ENCODE results near the gene GPRASP1.
"Not testable (repeated sequence)": the region's sequence is repeated elsewhere in the genome, so short reads cannot be mapped to it uniquely, and the experiment has no call there.

Gene GPRASP1

DNA sequence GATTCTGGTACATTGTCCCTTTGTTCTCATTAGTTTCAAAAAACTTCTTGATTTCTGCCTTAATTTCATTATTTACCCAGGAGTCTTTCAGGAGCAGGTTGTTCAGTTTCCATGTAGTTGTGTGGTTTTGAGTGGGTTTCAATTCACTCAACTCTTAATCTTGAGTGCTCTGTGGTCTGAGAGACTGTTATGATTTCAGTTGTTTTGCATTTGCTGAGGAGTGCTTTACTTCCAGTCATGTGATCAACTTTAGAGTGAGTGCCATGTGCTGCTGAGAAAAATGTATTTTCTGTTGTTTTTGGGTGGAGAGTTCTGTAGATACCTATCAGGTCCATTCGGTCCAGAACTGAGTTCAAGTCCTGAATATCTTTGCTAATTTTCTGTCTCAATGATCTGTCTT is 15.8 kb downstream of the GPRASP1 start:
- H3K36me3 ChIP-seq (ENCODE audit: control insufficient read depth in 4 of 4, insufficient read depth in 4 of 4, low read length in 3 of 4); H3K27me3 ChIP-seq (replicated peaks in 2 of 5; ENCODE audit: control insufficient read depth in 4 of 5, insufficient read depth in 5 of 5, low read length in 4 of 5); H3K9me3 ChIP-seq (ENCODE audit: control extremely low read depth in 1 of 5, control insufficient read depth in 4 of 5, insufficient read depth in 2 of 5, low read depth in 1 of 5, low read length in 4 of 5); CTCF ChIA-PET; H3K27ac ChIP-seq (ENCODE audit: insufficient read depth in 1 of 2, low read depth in 1 of 2, low read length in 2 of 2, poor library complexity in 1 of 2, severe bottlenecking in 2 of 2); H3K4me3 ChIP-seq (ENCODE audit: control insufficient read depth in 1 of 7, extremely low read depth in 1 of 7, insufficient read depth in 4 of 7, low read depth in 2 of 7, low read length in 6 of 7); H3K4me1 ChIP-seq (ENCODE audit: control extremely low read depth in 1 of 4, control insufficient read depth in 4 of 4, insufficient read depth in 4 of 4, low read length in 3 of 4); DNase-seq; POLR2A ChIA-PET: not testable (repeated sequence)
- WGBS (ENCODE audit: insufficient coverage): no CpG with 5 or more reads among the region's 1 CpG

DNA sequence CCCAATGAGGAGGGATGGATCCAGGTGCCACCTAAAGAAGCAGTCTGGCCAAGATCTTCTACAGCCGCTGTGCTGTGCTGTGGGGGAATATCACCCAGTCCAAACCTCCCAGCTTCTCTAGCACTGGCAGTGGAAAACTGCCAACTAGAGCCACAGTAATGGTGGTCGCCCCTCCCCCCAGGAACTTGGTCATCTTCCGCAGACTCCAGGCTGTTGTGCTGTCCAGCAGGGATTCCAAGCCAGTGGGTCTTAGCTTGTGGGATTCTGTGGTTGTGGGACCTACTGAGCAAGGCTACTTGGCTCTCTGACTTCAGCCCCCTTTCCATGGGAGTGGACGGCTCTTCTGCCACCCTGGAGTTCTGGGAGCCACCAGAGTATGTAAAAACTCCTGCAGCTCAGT is 18.2 kb downstream of the GPRASP1 start:
- no peaks in the 10 kb centered on the region for H3K36me3 ChIP-seq (ENCODE audit: control insufficient read depth in 4 of 4, insufficient read depth in 4 of 4, low read length in 3 of 4)
- H3K27me3 ChIP-seq (replicated peaks in 2 of 5; ENCODE audit: control insufficient read depth in 4 of 5, insufficient read depth in 5 of 5, low read length in 4 of 5): no peaks in the 10 kb centered on the region
- no peak overlapping the region for H3K4me3 ChIP-seq (ENCODE audit: control insufficient read depth in 1 of 7, extremely low read depth in 1 of 7, insufficient read depth in 4 of 7, low read depth in 2 of 7, low read length in 6 of 7)
- H3K27ac ChIP-seq (ENCODE audit: insufficient read depth in 1 of 2, low read depth in 1 of 2, low read length in 2 of 2, poor library complexity in 1 of 2, severe bottlenecking in 2 of 2): no peak overlapping the region
- WGBS (ENCODE audit: insufficient coverage): 93% methylated on average over 3 of the region's 4 CpGs
- no peaks in the 10 kb centered on the region for H3K4me1 ChIP-seq (ENCODE audit: control extremely low read depth in 1 of 4, control insufficient read depth in 4 of 4, insufficient read depth in 4 of 4, low read length in 3 of 4)
- H3K9me3 ChIP-seq (ENCODE audit: control extremely low read depth in 1 of 5, control insufficient read depth in 4 of 5, insufficient read depth in 2 of 5, low read depth in 1 of 5, low read length in 4 of 5): peaks cover 0 to 5% (median 0%) of the 10 kb centered on the region in 5 experiments
- CTCF ChIA-PET: no interaction called here
- POLR2A ChIA-PET: no interaction called here
- no peak for DNase-seq

DNA sequence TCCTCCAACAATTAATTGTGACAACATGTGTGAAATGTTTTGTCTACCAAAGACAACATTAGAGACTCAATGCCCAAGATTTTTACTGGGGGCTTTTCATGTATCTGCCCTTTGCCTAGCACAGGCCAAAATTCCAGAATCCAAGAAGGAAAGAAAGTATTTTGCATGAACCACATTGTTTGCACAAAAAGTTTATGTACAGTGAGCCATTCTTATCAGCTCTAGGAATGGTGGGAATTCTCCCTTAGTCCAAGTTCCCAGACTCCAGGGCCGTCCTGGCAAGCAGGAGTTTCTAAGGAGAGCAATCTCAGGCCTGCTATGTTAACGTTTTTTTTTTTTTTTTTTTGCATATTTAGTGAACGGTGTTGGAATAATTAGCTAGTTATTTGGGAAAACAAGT is 21.6 kb downstream of the GPRASP1 start:
- no CpG with 5 or more reads among the region's 3 CpGs for WGBS (ENCODE audit: insufficient coverage)
- Histone ChIP-seq H3K27ac (ENCODE audit: insufficient read depth in 1 of 2, low read depth in 1 of 2, low read length in 2 of 2, poor library complexity in 1 of 2, severe bottlenecking in 2 of 2) (no peak overlapping the region), H3K9me3 (ENCODE audit: control extremely low read depth in 1 of 5, control insufficient read depth in 4 of 5, insufficient read depth in 2 of 5, low read depth in 1 of 5, low read length in 4 of 5) (no peaks in the 10 kb centered on the region), H3K27me3 (replicated peaks in 2 of 5; ENCODE audit: control insufficient read depth in 4 of 5, insufficient read depth in 5 of 5, low read length in 4 of 5) (no peaks in the 10 kb centered on the region), H3K4me3 (ENCODE audit: control insufficient read depth in 1 of 7, extremely low read depth in 1 of 7, insufficient read depth in 4 of 7, low read depth in 2 of 7, low read length in 6 of 7) (no peak overlapping the region), H3K4me1 (ENCODE audit: control extremely low read depth in 1 of 4, control insufficient read depth in 4 of 4, insufficient read depth in 4 of 4, low read length in 3 of 4) (no peaks in the 10 kb centered on the region), H3K36me3 (ENCODE audit: control insufficient read depth in 4 of 4, insufficient read depth in 4 of 4, low read length in 3 of 4) (no peaks in the 10 kb centered on the region)
- DNase-seq: no peak
- CTCF ChIA-PET: interaction anchor here (0.7 kb wide), 1 partner anchor 177 kb away, joined by 3 read pairs; no protein-coding TSS in a partner anchor
- POLR2A ChIA-PET: no interaction called here

DNA sequence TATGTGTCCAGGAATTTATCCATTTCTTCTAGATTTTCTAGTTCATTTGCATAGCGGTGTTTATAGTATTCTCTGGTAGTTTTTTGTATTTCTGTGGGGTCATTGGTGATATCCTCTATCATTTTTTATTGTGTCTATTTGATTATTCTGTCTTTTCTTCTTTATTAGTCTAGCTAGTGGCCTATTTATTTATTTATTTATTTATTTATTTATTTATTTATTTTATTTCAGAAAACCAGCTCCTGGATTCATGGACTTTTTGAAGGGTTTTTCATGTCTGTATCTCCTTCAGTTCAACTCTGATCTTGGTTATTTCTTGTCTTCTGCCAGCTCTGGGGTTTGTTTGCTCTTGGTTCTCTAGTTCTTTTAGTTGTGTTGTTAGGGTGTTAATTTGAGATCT is 26.2 kb downstream of the GPRASP1 start:
- H3K36me3 ChIP-seq (ENCODE audit: control insufficient read depth in 4 of 4, insufficient read depth in 4 of 4, low read length in 3 of 4); POLR2A ChIA-PET; H3K27me3 ChIP-seq (replicated peaks in 2 of 5; ENCODE audit: control insufficient read depth in 4 of 5, insufficient read depth in 5 of 5, low read length in 4 of 5); H3K27ac ChIP-seq (ENCODE audit: insufficient read depth in 1 of 2, low read depth in 1 of 2, low read length in 2 of 2, poor library complexity in 1 of 2, severe bottlenecking in 2 of 2); H3K4me1 ChIP-seq (ENCODE audit: control extremely low read depth in 1 of 4, control insufficient read depth in 4 of 4, insufficient read depth in 4 of 4, low read length in 3 of 4); H3K4me3 ChIP-seq (ENCODE audit: control insufficient read depth in 1 of 7, extremely low read depth in 1 of 7, insufficient read depth in 4 of 7, low read depth in 2 of 7, low read length in 6 of 7); DNase-seq; CTCF ChIA-PET; H3K9me3 ChIP-seq (ENCODE audit: control extremely low read depth in 1 of 5, control insufficient read depth in 4 of 5, insufficient read depth in 2 of 5, low read depth in 1 of 5, low read length in 4 of 5): not testable (repeated sequence)
- no CpG with 5 or more reads among the region's 1 CpG for WGBS (ENCODE audit: insufficient coverage)

DNA sequence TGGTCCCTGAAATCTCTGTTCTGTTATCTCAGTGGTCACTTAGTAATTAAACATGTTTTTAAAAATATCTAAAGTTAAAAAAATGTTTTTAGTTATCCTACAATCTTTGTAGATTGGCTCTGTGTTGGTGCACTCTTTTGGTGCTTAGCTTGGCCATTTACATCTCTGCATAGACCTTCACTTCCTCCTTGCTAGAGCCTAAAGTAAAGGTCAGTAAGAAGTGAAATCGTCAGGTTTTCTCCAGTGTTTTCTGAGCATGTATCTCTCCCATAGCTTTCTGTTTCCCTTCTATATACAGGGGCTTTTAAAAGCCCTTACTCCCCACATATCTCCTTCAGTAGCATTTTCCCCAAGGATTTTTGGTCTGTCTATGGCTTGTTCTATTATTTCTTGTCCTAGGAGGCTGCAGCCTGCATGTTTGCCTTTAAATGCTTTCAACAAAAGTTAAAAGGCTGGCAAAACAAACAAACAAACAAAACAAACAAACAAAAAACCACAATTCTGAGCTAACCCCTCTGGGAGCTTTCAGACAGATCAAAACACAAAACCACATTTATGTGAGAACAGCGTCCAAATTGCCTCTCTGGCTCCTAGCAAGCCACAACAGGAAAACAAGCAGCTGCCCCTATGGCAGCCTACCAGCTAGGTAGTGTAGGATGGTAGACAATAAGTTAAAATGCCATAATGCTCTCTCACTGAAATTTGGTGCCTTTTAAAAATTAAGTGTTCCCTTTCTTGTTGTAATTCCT is 33.7 kb downstream of the GPRASP1 start:
- no peak overlapping the region for H3K4me3 ChIP-seq (ENCODE audit: control insufficient read depth in 1 of 7, extremely low read depth in 1 of 7, insufficient read depth in 4 of 7, low read depth in 2 of 7, low read length in 6 of 7)
- no peak overlapping the region for H3K27ac ChIP-seq (ENCODE audit: insufficient read depth in 1 of 2, low read depth in 1 of 2, low read length in 2 of 2, poor library complexity in 1 of 2, severe bottlenecking in 2 of 2)
- H3K27me3 ChIP-seq (replicated peaks in 2 of 5; ENCODE audit: control insufficient read depth in 4 of 5, insufficient read depth in 5 of 5, low read length in 4 of 5): no peaks in the 10 kb centered on the region
- H3K4me1 ChIP-seq (ENCODE audit: control extremely low read depth in 1 of 4, control insufficient read depth in 4 of 4, insufficient read depth in 4 of 4, low read length in 3 of 4): no peaks in the 10 kb centered on the region
- peaks cover 0 to 3% (median 0%) of the 10 kb centered on the region in 4 experiments for H3K36me3 ChIP-seq (ENCODE audit: control insufficient read depth in 4 of 4, insufficient read depth in 4 of 4, low read length in 3 of 4)
- POLR2A ChIA-PET: no interaction called here
- H3K9me3 ChIP-seq (ENCODE audit: control extremely low read depth in 1 of 5, control insufficient read depth in 4 of 5, insufficient read depth in 2 of 5, low read depth in 1 of 5, low read length in 4 of 5): peaks cover 1 to 12% (median 5%) of the 10 kb centered on the region in 5 experiments
- CTCF ChIA-PET: no interaction called here
- no peak for DNase-seq
- 0% methylated on average over 1 of the region's 2 CpGs for WGBS (ENCODE audit: insufficient coverage)

DNA sequence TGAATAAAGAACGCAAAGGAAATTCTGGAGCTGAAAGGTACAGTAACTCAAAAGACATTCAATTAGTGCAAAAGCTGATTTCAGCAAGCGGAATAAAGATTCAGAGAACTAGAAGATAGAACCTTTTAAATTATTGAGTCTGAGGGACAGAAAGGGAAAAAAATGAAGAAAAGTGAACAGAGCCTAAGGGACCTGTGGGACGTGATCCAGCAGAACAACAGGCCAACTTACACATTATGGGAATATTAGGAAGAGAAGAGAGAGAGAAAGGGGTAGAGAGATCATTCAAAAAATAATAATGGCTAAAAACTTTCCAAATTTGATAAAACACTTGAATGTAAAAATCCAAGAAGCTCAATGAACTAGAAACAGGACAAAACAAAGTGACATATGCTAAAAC is 43.5 kb downstream of the GPRASP1 start:
- Histone ChIP-seq H3K36me3 (ENCODE audit: control insufficient read depth in 4 of 4, insufficient read depth in 4 of 4, low read length in 3 of 4) (no peaks in the 10 kb centered on the region), H3K4me3 (ENCODE audit: control insufficient read depth in 1 of 7, extremely low read depth in 1 of 7, insufficient read depth in 4 of 7, low read depth in 2 of 7, low read length in 6 of 7) (no peak overlapping the region), H3K9me3 (ENCODE audit: control extremely low read depth in 1 of 5, control insufficient read depth in 4 of 5, insufficient read depth in 2 of 5, low read depth in 1 of 5, low read length in 4 of 5) (peaks cover 0 to 3% (median 0%) of the 10 kb centered on the region in 5 experiments), H3K27ac (ENCODE audit: insufficient read depth in 1 of 2, low read depth in 1 of 2, low read length in 2 of 2, poor library complexity in 1 of 2, severe bottlenecking in 2 of 2) (no peak overlapping the region), H3K4me1 (ENCODE audit: control extremely low read depth in 1 of 4, control insufficient read depth in 4 of 4, insufficient read depth in 4 of 4, low read length in 3 of 4) (no peaks in the 10 kb centered on the region), H3K27me3 (replicated peaks in 2 of 5; ENCODE audit: control insufficient read depth in 4 of 5, insufficient read depth in 5 of 5, low read length in 4 of 5) (no peaks in the 10 kb centered on the region)
- WGBS (ENCODE audit: insufficient coverage): 88% methylated on average over 2 of the region's 3 CpGs
- no peak for DNase-seq
- ChIA-PET CTCF (no interaction called here), POLR2A (no interaction called here)

DNA sequence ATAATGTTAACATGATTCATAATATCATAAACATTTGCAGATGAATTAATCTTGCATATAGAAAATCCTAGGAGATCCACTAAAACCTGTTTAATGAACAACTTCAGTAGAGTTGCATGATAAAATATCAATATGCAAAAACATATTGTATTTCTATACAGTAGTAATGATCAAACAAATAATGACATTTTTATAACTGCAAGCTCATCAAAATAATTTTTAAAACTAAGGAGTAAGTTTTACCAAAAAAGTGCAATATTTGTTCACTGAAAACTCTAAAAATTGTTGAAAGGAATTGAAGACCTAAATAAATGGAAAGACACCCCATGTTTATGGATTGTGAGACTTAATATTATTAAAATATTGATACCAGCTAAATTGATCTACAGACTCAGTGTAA is 45.0 kb downstream of the GPRASP1 start:
- Histone ChIP-seq H3K4me1 (ENCODE audit: control extremely low read depth in 1 of 4, control insufficient read depth in 4 of 4, insufficient read depth in 4 of 4, low read length in 3 of 4) (no peaks in the 10 kb centered on the region), H3K27me3 (replicated peaks in 2 of 5; ENCODE audit: control insufficient read depth in 4 of 5, insufficient read depth in 5 of 5, low read length in 4 of 5) (no peaks in the 10 kb centered on the region), H3K36me3 (ENCODE audit: control insufficient read depth in 4 of 4, insufficient read depth in 4 of 4, low read length in 3 of 4) (no peaks in the 10 kb centered on the region), H3K9me3 (ENCODE audit: control extremely low read depth in 1 of 5, control insufficient read depth in 4 of 5, insufficient read depth in 2 of 5, low read depth in 1 of 5, low read length in 4 of 5) (peaks cover 0 to 3% (median 0%) of the 10 kb centered on the region in 5 experiments), H3K4me3 (ENCODE audit: control insufficient read depth in 1 of 7, extremely low read depth in 1 of 7, insufficient read depth in 4 of 7, low read depth in 2 of 7, low read length in 6 of 7) (no peak overlapping the region), H3K27ac (ENCODE audit: insufficient read depth in 1 of 2, low read depth in 1 of 2, low read length in 2 of 2, poor library complexity in 1 of 2, severe bottlenecking in 2 of 2) (no peak overlapping the region)
- POLR2A ChIA-PET: no interaction called here
- CTCF ChIA-PET: no interaction called here
- no peak for DNase-seq
